Duodenal mucosa (tissue), 2 donors: ENCODE measurements around the gene FAM171A1.
"Not testable (repeated sequence)": the region's sequence is repeated elsewhere in the genome, so short reads cannot be mapped to it uniquely, and the experiment has no call there.

ENCODE experiments used
- H3K27ac ChIP-seq: one replicate; pipeline ENCODE4 v1.7.0; 2013; ENCODE audit warnings: low read depth, low read length
- H3K27me3 ChIP-seq, 2 donors: one replicate each; pipeline ENCODE4 v1.7.0; 2013; ENCODE audit warnings: low read length in 2 of 2, control low read depth in 1 of 2; ENCODE audit not compliant: insufficient read depth in 2 of 2, control insufficient read depth in 1 of 2
- H3K36me3 ChIP-seq, 2 donors: one replicate each; pipeline ENCODE4 v1.7.0; 2013; ENCODE audit warnings: low read length in 2 of 2, control low read depth in 1 of 2; ENCODE audit not compliant: insufficient read depth in 2 of 2, control insufficient read depth in 1 of 2
- H3K4me1 ChIP-seq, 2 donors: one replicate each; pipeline ENCODE4 v1.7.0; 2013; ENCODE audit warnings: low read length in 2 of 2, control low read depth in 1 of 2; ENCODE audit not compliant: insufficient read depth in 2 of 2, control insufficient read depth in 1 of 2
- H3K4me3 ChIP-seq, 2 donors: one replicate each; pipeline ENCODE4 v1.7.0; 2013; ENCODE audit warnings: low read length in 2 of 2, low read depth in 1 of 2
- H3K9ac ChIP-seq, 2 donors: one replicate each; pipeline ENCODE4 v1.7.0; 2013; ENCODE audit warnings: low read length in 2 of 2, low read depth in 1 of 2
- H3K9me3 ChIP-seq, 2 donors: one replicate each; pipeline ENCODE4 v1.7.0; 2013; ENCODE audit warnings: low read length in 2 of 2, control low read depth in 1 of 2; ENCODE audit not compliant: control insufficient read depth in 1 of 2

FAM171A1 gene

DNA sequence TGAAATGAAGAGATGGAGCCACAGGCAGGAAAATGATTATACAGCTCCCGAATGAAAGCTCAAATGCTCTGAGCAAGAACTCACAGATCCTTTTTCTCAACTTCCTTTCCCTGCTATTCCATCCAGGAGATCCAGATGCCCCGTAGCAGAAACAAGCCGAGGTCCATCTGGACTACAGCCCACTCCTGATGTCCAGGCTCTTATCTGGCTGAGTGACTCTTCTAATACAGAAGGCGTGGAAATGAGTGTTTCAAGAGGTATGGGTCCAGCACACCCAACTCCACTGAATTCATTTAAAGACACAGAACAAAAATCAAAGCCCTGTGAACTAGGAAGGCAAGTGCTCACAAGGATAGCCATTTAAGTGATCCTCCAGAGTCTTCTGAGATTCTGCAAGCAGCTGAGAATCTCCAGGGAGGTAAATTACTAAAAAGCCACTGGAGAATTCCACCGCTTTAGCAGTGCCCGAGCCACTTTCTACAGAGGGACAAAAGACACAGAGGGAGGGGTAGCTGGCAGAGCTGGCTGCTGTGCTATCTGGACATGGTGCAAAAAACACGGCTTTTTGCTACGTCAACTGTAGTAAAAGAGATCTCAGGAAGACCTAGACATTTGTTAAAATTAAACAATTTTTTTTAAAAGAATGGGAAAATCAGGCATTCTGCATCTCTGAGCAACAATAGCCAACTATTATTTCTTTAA lies 24.5 kb downstream of the FAM171A1 start:
- peaks cover 25 to 47% of the 10 kb centered on the region in 2 donors for H3K4me1 ChIP-seq
- H3K36me3 ChIP-seq, result no peaks in the 10 kb centered on the region
- H3K27ac ChIP-seq, result no peak overlapping the region
- H3K9ac ChIP-seq, result no peak overlapping the region
- H3K27me3 ChIP-seq, result no peaks in the 10 kb centered on the region
- no peaks in the 10 kb centered on the region for H3K9me3 ChIP-seq
- no peak overlapping the region for H3K4me3 ChIP-seq

GRCh38 chr10:15345450-15345849 lies 25.6 kb downstream of the FAM171A1 start:
- no peak overlapping the region for H3K27ac ChIP-seq
- no peak overlapping the region for H3K4me3 ChIP-seq
- no peaks in the 10 kb centered on the region for H3K27me3 ChIP-seq
- no peaks in the 10 kb centered on the region for H3K9me3 ChIP-seq
- H3K4me1 ChIP-seq, result peaks cover 19 to 41% of the 10 kb centered on the region in 2 donors
- H3K9ac ChIP-seq, result no peak overlapping the region
- no peaks in the 10 kb centered on the region for H3K36me3 ChIP-seq

DNA sequence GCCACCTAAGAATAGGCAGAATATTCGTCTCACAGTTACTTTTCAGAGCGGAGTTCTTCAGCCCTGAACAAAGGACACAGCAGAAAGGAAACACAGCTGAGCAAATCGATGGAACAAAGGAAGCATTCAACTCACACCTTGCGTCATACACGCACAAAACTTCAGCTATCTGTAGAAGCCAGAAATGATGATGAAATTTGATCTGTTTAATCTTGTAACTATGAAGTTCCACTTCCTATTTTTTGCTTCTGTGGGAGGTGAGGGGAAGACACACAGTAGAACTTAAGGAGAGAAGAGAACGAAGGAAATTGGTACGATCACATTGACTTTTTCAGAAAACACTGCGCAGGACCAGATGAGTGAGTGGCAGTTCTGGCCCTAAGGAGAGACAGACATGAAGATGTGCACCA lies 26.2 kb downstream of the FAM171A1 start:
- H3K9ac ChIP-seq, result no peak overlapping the region
- peak overlapping the region; percentile 37 for H3K27ac ChIP-seq

DNA sequence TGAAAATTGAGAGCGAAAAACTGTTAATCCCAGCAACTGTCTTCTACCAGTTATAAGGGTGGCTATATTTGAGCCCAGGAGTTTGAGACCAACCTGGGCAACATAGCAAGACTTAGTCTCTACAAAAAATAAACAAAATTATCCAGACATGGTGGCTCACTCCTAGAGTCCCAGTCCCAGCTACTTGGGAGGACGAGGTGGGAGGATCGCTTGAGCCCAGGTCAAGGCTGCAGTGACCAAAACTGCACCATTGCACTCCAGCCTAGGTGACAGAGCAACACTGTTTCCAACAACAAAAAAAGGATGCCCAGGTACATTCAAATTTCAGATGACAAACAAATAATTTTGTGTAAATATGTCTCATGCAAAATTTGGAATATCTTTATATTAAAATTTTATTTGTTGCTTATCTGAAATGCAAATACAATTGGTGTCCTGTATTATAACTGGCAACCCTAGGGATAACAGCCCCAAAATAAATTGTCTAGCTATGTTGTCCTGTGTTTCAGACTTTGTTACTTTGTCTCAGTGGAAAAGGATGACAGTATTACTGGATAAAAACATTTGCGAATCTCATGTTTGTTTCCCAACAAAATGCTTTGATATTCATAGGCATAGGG lies 26.7 kb downstream of the FAM171A1 start:
- H3K4me1 ChIP-seq, result peaks cover 19 to 34% of the 10 kb centered on the region in 2 donors
- H3K27ac ChIP-seq, result peak overlapping the region; percentile 37
- H3K36me3 ChIP-seq, result no peaks in the 10 kb centered on the region
- H3K9ac ChIP-seq, result no peak overlapping the region
- no peaks in the 10 kb centered on the region for H3K27me3 ChIP-seq
- no peaks in the 10 kb centered on the region for H3K9me3 ChIP-seq
- H3K4me3 ChIP-seq, result no peak overlapping the region

More for the DNA sequence above, 26.2 kb downstream of the FAM171A1 start:
- no peaks in the 10 kb centered on the region for H3K36me3 ChIP-seq
- no peaks in the 10 kb centered on the region for H3K27me3 ChIP-seq
- no peaks in the 10 kb centered on the region for H3K9me3 ChIP-seq
- H3K4me3 ChIP-seq, result no peak overlapping the region
- peaks cover 19 to 39% of the 10 kb centered on the region in 2 donors for H3K4me1 ChIP-seq

DNA sequence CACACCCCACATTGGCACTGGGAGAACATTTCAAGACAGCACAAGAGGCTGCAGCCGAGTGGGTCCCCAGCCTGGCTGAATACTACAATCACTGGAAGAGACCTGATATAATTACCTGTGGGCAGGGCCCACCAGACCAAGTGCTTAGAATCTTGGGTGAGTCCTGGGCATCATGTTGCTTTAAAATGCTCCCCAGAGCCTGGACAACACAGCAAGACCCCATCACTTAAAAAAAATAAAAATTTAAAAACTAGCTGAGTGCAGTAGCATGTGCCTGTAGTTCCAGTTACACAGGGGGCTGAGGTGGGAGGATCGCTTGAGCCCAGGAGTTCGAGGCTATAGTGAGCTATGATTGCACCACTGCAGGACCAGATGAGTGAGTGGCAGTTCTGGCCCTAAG lies 28.1 kb downstream of the FAM171A1 start:
- H3K9me3 ChIP-seq, result no peaks in the 10 kb centered on the region

GRCh38 chr10:15341502-15342128 lies 29.5 kb downstream of the FAM171A1 start:
- Histone ChIP-seq H3K4me3 (no peak overlapping the region), H3K27me3 (no peaks in the 10 kb centered on the region), H3K9ac (no peak overlapping the region), H3K4me1 (peaks cover 13 to 21% of the 10 kb centered on the region in 2 donors), H3K36me3 (no peaks in the 10 kb centered on the region), H3K9me3 (no peaks in the 10 kb centered on the region), H3K27ac (no peak overlapping the region)

More for the DNA sequence above, 28.1 kb downstream of the FAM171A1 start:
- no peaks in the 10 kb centered on the region for H3K36me3 ChIP-seq
- H3K4me1 ChIP-seq, result peaks cover 19 to 28% of the 10 kb centered on the region in 2 donors
- H3K27ac ChIP-seq, result no peak overlapping the region
- no peaks in the 10 kb centered on the region for H3K27me3 ChIP-seq
- no peak overlapping the region for H3K4me3 ChIP-seq
- no peak overlapping the region for H3K9ac ChIP-seq

- H3K4me1 ChIP-seq, result peaks cover 4 to 12% of the 10 kb centered on the region in 2 donors
- no peaks in the 10 kb centered on the region for H3K27me3 ChIP-seq
- H3K9ac ChIP-seq, result no peak overlapping the region
- no peaks in the 10 kb centered on the region for H3K36me3 ChIP-seq
- no peak overlapping the region for H3K27ac ChIP-seq
- no peak overlapping the region for H3K4me3 ChIP-seq
- H3K9me3 ChIP-seq, result no peaks in the 10 kb centered on the region
Observed at GRCh38 chr10:15339892-15340291, 31.2 kb downstream of the FAM171A1 start.

DNA sequence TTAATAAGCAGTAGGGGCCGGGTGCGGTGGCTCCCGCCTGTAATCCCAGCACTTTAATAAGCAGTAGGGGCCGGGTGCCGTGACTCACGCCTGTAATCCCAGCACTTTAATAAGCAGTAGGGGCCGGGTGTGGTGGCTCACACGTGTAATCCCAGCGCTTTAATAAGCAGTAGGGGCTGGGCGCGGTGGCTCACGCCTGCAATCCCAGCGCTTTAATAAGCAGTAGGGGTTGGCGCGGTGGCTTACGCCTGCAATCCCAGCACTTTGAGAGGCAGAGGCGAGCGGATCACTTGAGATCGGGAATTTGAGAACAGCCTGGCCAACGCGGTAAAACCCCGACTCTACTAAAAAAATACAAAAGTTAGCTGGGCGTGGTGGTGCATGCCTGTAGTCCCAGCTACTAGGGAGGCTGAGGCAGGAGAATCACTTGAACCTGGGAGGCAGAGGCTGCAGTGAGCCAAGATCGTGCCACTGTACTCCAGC lies 33.6 kb downstream of the FAM171A1 start:
- H3K9me3 ChIP-seq, H3K9ac ChIP-seq, H3K27me3 ChIP-seq, H3K27ac ChIP-seq, H3K4me3 ChIP-seq, H3K36me3 ChIP-seq: not testable (repeated sequence)
- H3K4me1 ChIP-seq, result peaks cover 10 to 19% of the 10 kb centered on the region in 2 donors

DNA sequence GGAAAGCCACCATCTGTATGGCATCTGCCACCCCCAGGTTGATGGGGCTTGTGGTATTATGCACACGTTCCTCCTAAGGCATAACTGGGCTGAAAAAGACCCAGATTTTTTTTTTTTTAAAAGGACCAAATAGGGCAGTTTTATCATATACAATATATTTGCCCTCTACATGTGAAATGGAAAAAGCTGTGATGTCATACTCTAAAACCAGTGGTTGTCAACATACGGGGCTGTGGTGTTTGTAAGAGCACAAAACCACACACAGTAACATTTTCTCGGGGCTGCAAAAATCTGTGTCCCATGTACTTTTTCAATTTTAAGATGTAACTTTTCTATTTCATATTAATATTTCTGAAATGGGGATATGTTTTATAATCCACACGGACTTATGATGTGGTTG lies 34.9 kb downstream of the FAM171A1 start:
- no peak overlapping the region for H3K9ac ChIP-seq
- peaks cover 13 to 14% of the 10 kb centered on the region in 2 donors for H3K4me1 ChIP-seq
- no peak overlapping the region for H3K4me3 ChIP-seq
- no peak overlapping the region for H3K27ac ChIP-seq
- no peaks in the 10 kb centered on the region for H3K36me3 ChIP-seq
- no peaks in the 10 kb centered on the region for H3K27me3 ChIP-seq
- H3K9me3 ChIP-seq, result no peaks in the 10 kb centered on the region

GRCh38 chr10:15335508-15335907 lies 35.6 kb downstream of the FAM171A1 start:
- Histone ChIP-seq H3K36me3 (no peaks in the 10 kb centered on the region), H3K9ac (no peak overlapping the region), H3K4me1 (peaks cover 14 to 16% of the 10 kb centered on the region in 2 donors), H3K27ac (no peak overlapping the region), H3K4me3 (no peak overlapping the region), H3K27me3 (no peaks in the 10 kb centered on the region), H3K9me3 (no peaks in the 10 kb centered on the region)
